SK-N-MC (cell line): ENCODE data around the gene TWNK.

Experiments used
- DNase-seq: peaks from one replicate; pipeline ENCODE4 v3.0.0-alpha.2; 2011; ENCODE audit warnings: low read depth, low spot score
- H3K27ac ChIP-seq: fragments of 200-600 bp; sonication (generic); 2 replicates; pipeline ENCODE4 v1.5.1; 2016; ENCODE audit warnings: mixed run types
- H3K36me3 ChIP-seq: fragments of 200-600 bp; sonication (generic); 2 replicates; pipeline ENCODE4 v1.6.1; 2017; ENCODE audit warnings: antibody characterized with exemption, low read length, mixed read lengths; ENCODE audit not compliant: insufficient read depth
- H3K4me3 ChIP-seq: fragments of 200-600 bp; sonication (generic); 2 replicates; pipeline ENCODE4 v1.5.1; 2016
- H3K9ac ChIP-seq: fragments of 200-600 bp; sonication (generic); 2 replicates; pipeline ENCODE4 v1.8.0; 2017; ENCODE audit warnings: mixed run types, mixed read lengths; ENCODE audit not compliant: insufficient read length
- H3K9me3 ChIP-seq: fragments of 200-600 bp; sonication (generic); 2 replicates; pipeline ENCODE4 v1.6.1; 2017; ENCODE audit warnings: low read depth, mild to moderate bottlenecking, antibody characterized with exemption, low read length, moderate library complexity, mixed read lengths
- EZH2 ChIP-seq: fragments of 200-600 bp; sonication (generic); IDR thresholded peaks from one replicate; pipeline ENCODE4 v1.6.1; 2017; ENCODE audit warnings: antibody characterized with exemption
- FOXP2 ChIP-seq: optimal IDR thresholded peaks from 2 replicates; pipeline ENCODE3; 2011; ENCODE audit warnings: mild to moderate bottlenecking, moderate library complexity; ENCODE audit not compliant: insufficient read depth; ENCODE audit errors: extremely low read length, control extremely low read depth
- POLR2AphosphoS5 ChIP-seq: IDR thresholded peaks from 2 replicates; pipeline ENCODE4 v1.6.1; 2012; ENCODE audit warnings: mild to moderate bottlenecking, low read depth, low read length, borderline replicate concordance

TWNK gene

GRCh38 chr10:100963826-100964225 lies 23.5 kb upstream of the TWNK start:
- H3K27ac ChIP-seq: no peak overlapping the region
- H3K9me3 ChIP-seq: no peaks in the 10 kb centered on the region
- H3K9ac ChIP-seq: no peak overlapping the region
- DNase-seq: no peak
- H3K4me3 ChIP-seq: no peak overlapping the region
- no peak for TF ChIP-seq FOXP2
- TF ChIP-seq POLR2AphosphoS5: no peak
- no peak for TF ChIP-seq EZH2
- peaks cover 27% of the 10 kb centered on the region for H3K36me3 ChIP-seq

- no peaks in the 10 kb centered on the region for H3K9me3 ChIP-seq
- no peak overlapping the region for H3K9ac ChIP-seq
- TF ChIP-seq EZH2 (no peak), POLR2AphosphoS5 (no peak), FOXP2 (no peak)
- no peak for DNase-seq
- H3K36me3 ChIP-seq: peaks cover 15% of the 10 kb centered on the region
- no peak overlapping the region for H3K4me3 ChIP-seq
- H3K27ac ChIP-seq: no peak overlapping the region
Measured at GRCh38 chr10:100965820-100966219, 21.5 kb upstream of the TWNK start.

GRCh38 chr10:100966887-100967286 lies 20.5 kb upstream of the TWNK start:
- no peak for TF ChIP-seq POLR2AphosphoS5
- no peak for TF ChIP-seq EZH2
- TF ChIP-seq FOXP2: no peak
- no peak for DNase-seq
- H3K4me3 ChIP-seq: no peak overlapping the region
- no peak overlapping the region for H3K9ac ChIP-seq
- no peaks in the 10 kb centered on the region for H3K9me3 ChIP-seq
- H3K36me3 ChIP-seq: peaks cover 12% of the 10 kb centered on the region
- H3K27ac ChIP-seq: no peak overlapping the region

- H3K4me3 ChIP-seq: no peak overlapping the region
- H3K27ac ChIP-seq: no peak overlapping the region
- peaks cover 8% of the 10 kb centered on the region for H3K36me3 ChIP-seq
- H3K9ac ChIP-seq: no peak overlapping the region
- no peak for TF ChIP-seq FOXP2
- no peak for TF ChIP-seq POLR2AphosphoS5
- no peak for TF ChIP-seq EZH2
- DNase-seq: no peak
- no peaks in the 10 kb centered on the region for H3K9me3 ChIP-seq
Measured at GRCh38 chr10:100967332-100967731, 20.0 kb upstream of the TWNK start.

- TF ChIP-seq EZH2: no peak
- no peak for TF ChIP-seq POLR2AphosphoS5
- no peak for TF ChIP-seq FOXP2
Measured at GRCh38 chr10:100968062-100968736, 19.1 kb upstream of the TWNK start.

GRCh38 chr10:100968863-100969186 lies 18.5 kb upstream of the TWNK start:
- H3K27ac ChIP-seq: no peak overlapping the region
- no peak for TF ChIP-seq EZH2
- no peak for TF ChIP-seq POLR2AphosphoS5
- no peak for TF ChIP-seq FOXP2
- H3K9ac ChIP-seq: no peak overlapping the region
- H3K4me3 ChIP-seq: no peak overlapping the region
- H3K9me3 ChIP-seq: no peaks in the 10 kb centered on the region
- H3K36me3 ChIP-seq: no peaks in the 10 kb centered on the region
- DNase-seq: no peak

More at GRCh38 chr10:100968062-100968736, 19.1 kb upstream of the TWNK start:
- Histone ChIP-seq H3K9me3 (no peaks in the 10 kb centered on the region), H3K36me3 (peaks cover under 1% of the 10 kb centered on the region; the same call in 1 of the 2 replicates), H3K27ac (no peak overlapping the region), H3K4me3 (no peak overlapping the region), H3K9ac (no peak overlapping the region)
- no peak for DNase-seq

- Histone ChIP-seq H3K4me3 (peak within 1 kb of the TSS; percentile 76), H3K9me3 (no peaks in the 10 kb centered on the region), H3K27ac (no peak within 1 kb of the TSS), H3K36me3 (no peaks in the 10 kb centered on the region), H3K9ac (peak within 1 kb of the TSS; percentile 45)
- DNase-seq: no peak
- TF ChIP-seq EZH2 (no peak), POLR2AphosphoS5 (no peak), FOXP2 (no peak)
Measured at GRCh38 chr10:100969187-100970075, 17.9 kb upstream of the TWNK start, which contains the start of gene SEMA4G. TSS of gene SEMA4G (plus strand) at chr10:100969504. CDS start at chr10:100972913, 3,409 bp downstream.

GRCh38 chr10:100970076-100970913 lies 17.0 kb upstream of the TWNK start:
- Histone ChIP-seq H3K9ac (peak overlapping the region; percentile 45), H3K36me3 (no peaks in the 10 kb centered on the region), H3K9me3 (no peaks in the 10 kb centered on the region), H3K4me3 (peak overlapping the region; percentile 76), H3K27ac (no peak overlapping the region)
- TF ChIP-seq EZH2 (no peak), FOXP2 (no peak), POLR2AphosphoS5 (no peak)
- no peak for DNase-seq
